Panc1 (cell line): ENCODE data around the gene FARP2.

Experiments used
- CTCF ChIP-seq: fragments of 450-650 bp; IDR thresholded peaks from 2 replicates; pipeline ENCODE4 v1.5.1; 2017; ENCODE audit warnings: mild to moderate bottlenecking
- POLR2AphosphoS5 ChIP-seq: IDR thresholded peaks from 2 replicates; pipeline ENCODE4 v1.6.1; 2012; ENCODE audit warnings: mild to moderate bottlenecking, low read depth, low read length, moderate library complexity
- REST ChIP-seq, 2 experiments: IDR thresholded peaks; 2 replicates each; pipeline ENCODE4 v1.6.1; 2011 to 2012; ENCODE audit warnings: low read depth in 2 of 2, control low read depth in 1 of 2, low read length in 1 of 2, mild to moderate bottlenecking in 1 of 2, moderate library complexity in 1 of 2; ENCODE audit not compliant: insufficient read depth in 1 of 2
- SIN3A ChIP-seq: IDR thresholded peaks from 2 replicates; pipeline ENCODE4 v1.6.1; 2012; ENCODE audit warnings: low read depth, mild to moderate bottlenecking, low read length, moderate library complexity, borderline replicate concordance; ENCODE audit not compliant: insufficient read depth
- TCF7L2 ChIP-seq: IDR thresholded peaks from 2 replicates; pipeline ENCODE4 v1.6.1; 2011; ENCODE audit warnings: mild to moderate bottlenecking, low read depth, low read length, inconsistent platforms

- no peak for TF ChIP-seq CTCF
- no peak for TF ChIP-seq TCF7L2
- TF ChIP-seq POLR2AphosphoS5 = no peak
- TF ChIP-seq REST (IDR thresholded peaks at IDR 0.05; ENCODE audit: insufficient read depth in 1 of 2, low read depth in 2 of 2, low read length in 1 of 2) = no peak
- TF ChIP-seq SIN3A = no peak
These were observed 34.2 kb upstream of the FARP2 start for GRCh38 chr2:241321886-241322285.
